Nephron (organoid): Measurements from ENCODE around the gene PRTG.
A peak's percentile ranks its signal among the peaks of the same experiment; 100 is the strongest.

Experiments
- H3K27ac Mint-ChIP-seq, 3 experiments: 2 replicates each; pipeline ENCODE4 v1.8.0; 2020; ENCODE audit warnings: mixed read lengths in 3 of 3, mild to moderate bottlenecking in 2 of 3, moderate library complexity in 1 of 3
- H3K27me3 Mint-ChIP-seq: 2 replicates; pipeline ENCODE4 v1.8.0; 2021; ENCODE audit warnings: low read depth, mild to moderate bottlenecking, moderate library complexity, mixed read lengths
- H3K36me3 Mint-ChIP-seq: 2 replicates; pipeline ENCODE4 v1.8.0; 2020; ENCODE audit warnings: low read depth, mixed read lengths
- H3K4me1 Mint-ChIP-seq: 2 replicates; pipeline ENCODE4 v1.8.0; 2020; ENCODE audit warnings: mixed read lengths
- H3K4me3 Mint-ChIP-seq, 3 experiments: 2 replicates each; pipeline ENCODE4 v1.8.0; 2020; ENCODE audit warnings: mild to moderate bottlenecking in 3 of 3, mixed read lengths in 3 of 3, moderate library complexity in 2 of 3
- H3K9me3 Mint-ChIP-seq: 2 replicates; pipeline ENCODE4 v1.8.0; 2020; ENCODE audit warnings: mixed read lengths
- CTCF ChIP-seq, 3 experiments: fragments of 200-600 bp; sonication (generic); IDR thresholded peaks; one replicate each; pipeline ENCODE4 v1.5.0; 2021; ENCODE audit warnings: antibody characterized with exemption in 3 of 3; ENCODE audit not compliant: unreplicated experiment in 3 of 3

PRTG gene

GRCh38 chr15:55652909-55653495 lies 90.0 kb downstream of the PRTG start:
- TF ChIP-seq CTCF (IDR thresholded peaks at IDR 0.05; ENCODE audit: unreplicated experiment in 3 of 3): no peak
- Mint-ChIP-seq H3K4me3 (no peak overlapping the region), H3K36me3 (peaks cover 14% of the 10 kb centered on the region), H3K4me1 (peaks cover 9% of the 10 kb centered on the region), H3K27ac (peak overlapping the region in 1 of 3 experiments; percentile 25), H3K27me3 (peaks cover 6% of the 10 kb centered on the region), H3K9me3 (no peaks in the 10 kb centered on the region)

- no peak for TF ChIP-seq CTCF (IDR thresholded peaks at IDR 0.05; ENCODE audit: unreplicated experiment in 3 of 3)
- Mint-ChIP-seq H3K36me3 (peaks cover 14% of the 10 kb centered on the region), H3K27me3 (peaks cover 6% of the 10 kb centered on the region), H3K27ac (peak overlapping the region in 1 of 3 experiments; percentile 25), H3K9me3 (no peaks in the 10 kb centered on the region), H3K4me3 (peak overlapping the region in 1 of 3 experiments; percentile 23), H3K4me1 (peaks cover 9% of the 10 kb centered on the region)
Measured at GRCh38 chr15:55652359-55652758, 90.6 kb downstream of the PRTG start.

GRCh38 chr15:55649058-55649423 lies 93.9 kb downstream of the PRTG start:
- TF ChIP-seq CTCF (IDR thresholded peaks at IDR 0.05; ENCODE audit: unreplicated experiment in 3 of 3): no peak
- Mint-ChIP-seq H3K9me3 (no peaks in the 10 kb centered on the region), H3K4me1 (peaks cover 4% of the 10 kb centered on the region), H3K4me3 (no peak overlapping the region), H3K27ac (no peak overlapping the region), H3K27me3 (peaks cover 8% of the 10 kb centered on the region), H3K36me3 (peaks cover 24% of the 10 kb centered on the region)

- Mint-ChIP-seq H3K36me3 (peaks cover 50% of the 10 kb centered on the region), H3K9me3 (no peaks in the 10 kb centered on the region), H3K4me1 (no peaks in the 10 kb centered on the region), H3K4me3 (no peak overlapping the region), H3K27ac (no peak overlapping the region), H3K27me3 (no peaks in the 10 kb centered on the region)
- no peak for TF ChIP-seq CTCF (IDR thresholded peaks at IDR 0.05; ENCODE audit: unreplicated experiment in 3 of 3)
Measured at GRCh38 chr15:55638764-55639163, 104.2 kb downstream of the PRTG start.

- Mint-ChIP-seq H3K27me3 (no peaks in the 10 kb centered on the region), H3K4me1 (no peaks in the 10 kb centered on the region), H3K27ac (no peak overlapping the region), H3K36me3 (peaks cover 63% of the 10 kb centered on the region), H3K4me3 (no peak overlapping the region), H3K9me3 (no peaks in the 10 kb centered on the region)
- TF ChIP-seq CTCF (IDR thresholded peaks at IDR 0.05; ENCODE audit: unreplicated experiment in 3 of 3): no peak
Measured at GRCh38 chr15:55637086-55637485, 105.9 kb downstream of the PRTG start.

GRCh38 chr15:55633731-55634130 lies 109.2 kb downstream of the PRTG start:
- Mint-ChIP-seq H3K4me1 (no peaks in the 10 kb centered on the region), H3K4me3 (no peak overlapping the region), H3K36me3 (peaks cover 53% of the 10 kb centered on the region), H3K27me3 (no peaks in the 10 kb centered on the region), H3K27ac (no peak overlapping the region), H3K9me3 (no peaks in the 10 kb centered on the region)
- no peak for TF ChIP-seq CTCF (IDR thresholded peaks at IDR 0.05; ENCODE audit: unreplicated experiment in 3 of 3)
